Gastroesophageal sphincter (tissue), 3 donors: ENCODE measurements around the gene CUX1.
"Not testable (repeated sequence)": the region's sequence is repeated elsewhere in the genome, so short reads cannot be mapped to it uniquely, and the experiment has no call there.

Experiments
- EP300 ChIP-seq: sonication (generic); formaldehyde crosslinking; IDR thresholded peaks from one replicate; pipeline ENCODE4 v1.6.1; 2017; ENCODE audit warnings: antibody characterized with exemption, mild to moderate bottlenecking
- POLR2A ChIP-seq, 2 donors: fragments of 450-650 bp; IDR thresholded peaks; one replicate each; pipeline ENCODE4 v1.6.1; 2017; ENCODE audit warnings: antibody characterized with exemption in 2 of 2, mild to moderate bottlenecking in 2 of 2, moderate library complexity in 1 of 2
- POLR2AphosphoS5 ChIP-seq: sonication (generic); formaldehyde crosslinking; IDR thresholded peaks from one replicate; pipeline ENCODE4 v1.6.1; 2017; ENCODE audit warnings: antibody characterized with exemption
- TF ChIP-seq, protein P1 (sequence below), 4 experiments: fragments of 200-600 bp in 2 of 4; fragments of 450-650 bp in 2 of 4; sonication (generic) in 1 of 4; IDR thresholded peaks; one replicate each; pipeline ENCODE4 v1.5.1; 2017 to 2019; ENCODE audit warnings: antibody characterized with exemption in 4 of 4, mild to moderate bottlenecking in 2 of 4, moderate library complexity in 2 of 4

DNA sequence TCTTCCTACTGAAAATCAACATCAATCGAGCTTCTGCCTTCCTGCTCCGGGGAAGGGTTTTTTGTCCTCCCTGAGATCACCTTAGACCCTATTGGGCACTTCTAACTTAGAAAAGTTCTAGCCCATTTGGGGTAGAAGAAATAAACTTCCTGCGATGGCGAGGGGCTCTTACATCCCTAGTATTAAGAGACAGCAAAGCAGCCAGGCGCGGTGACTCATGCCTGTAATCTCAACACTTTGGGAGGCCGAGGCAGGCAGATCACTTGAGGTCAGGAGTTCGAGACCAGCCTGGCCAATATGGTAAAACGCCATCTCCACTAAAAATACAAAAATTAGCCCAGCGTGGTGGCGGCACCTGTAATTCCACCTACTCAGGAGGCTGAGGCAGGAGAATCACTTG is 507.7 kb downstream of the CUX1 start:
- TF ChIP-seq, protein P1, sequence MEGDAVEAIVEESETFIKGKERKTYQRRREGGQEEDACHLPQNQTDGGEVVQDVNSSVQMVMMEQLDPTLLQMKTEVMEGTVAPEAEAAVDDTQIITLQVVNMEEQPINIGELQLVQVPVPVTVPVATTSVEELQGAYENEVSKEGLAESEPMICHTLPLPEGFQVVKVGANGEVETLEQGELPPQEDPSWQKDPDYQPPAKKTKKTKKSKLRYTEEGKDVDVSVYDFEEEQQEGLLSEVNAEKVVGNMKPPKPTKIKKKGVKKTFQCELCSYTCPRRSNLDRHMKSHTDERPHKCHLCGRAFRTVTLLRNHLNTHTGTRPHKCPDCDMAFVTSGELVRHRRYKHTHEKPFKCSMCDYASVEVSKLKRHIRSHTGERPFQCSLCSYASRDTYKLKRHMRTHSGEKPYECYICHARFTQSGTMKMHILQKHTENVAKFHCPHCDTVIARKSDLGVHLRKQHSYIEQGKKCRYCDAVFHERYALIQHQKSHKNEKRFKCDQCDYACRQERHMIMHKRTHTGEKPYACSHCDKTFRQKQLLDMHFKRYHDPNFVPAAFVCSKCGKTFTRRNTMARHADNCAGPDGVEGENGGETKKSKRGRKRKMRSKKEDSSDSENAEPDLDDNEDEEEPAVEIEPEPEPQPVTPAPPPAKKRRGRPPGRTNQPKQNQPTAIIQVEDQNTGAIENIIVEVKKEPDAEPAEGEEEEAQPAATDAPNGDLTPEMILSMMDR (IDR thresholded peaks at IDR 0.05): not testable (repeated sequence)
- not testable (repeated sequence) for TF ChIP-seq POLR2AphosphoS5; EP300; POLR2A (IDR thresholded peaks at IDR 0.05)
